Measurements from ENCODE around the gene MCAT.

MCAT gene, protein sequence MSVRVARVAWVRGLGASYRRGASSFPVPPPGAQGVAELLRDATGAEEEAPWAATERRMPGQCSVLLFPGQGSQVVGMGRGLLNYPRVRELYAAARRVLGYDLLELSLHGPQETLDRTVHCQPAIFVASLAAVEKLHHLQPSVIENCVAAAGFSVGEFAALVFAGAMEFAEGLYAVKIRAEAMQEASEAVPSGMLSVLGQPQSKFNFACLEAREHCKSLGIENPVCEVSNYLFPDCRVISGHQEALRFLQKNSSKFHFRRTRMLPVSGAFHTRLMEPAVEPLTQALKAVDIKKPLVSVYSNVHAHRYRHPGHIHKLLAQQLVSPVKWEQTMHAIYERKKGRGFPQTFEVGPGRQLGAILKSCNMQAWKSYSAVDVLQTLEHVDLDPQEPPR

DNA sequence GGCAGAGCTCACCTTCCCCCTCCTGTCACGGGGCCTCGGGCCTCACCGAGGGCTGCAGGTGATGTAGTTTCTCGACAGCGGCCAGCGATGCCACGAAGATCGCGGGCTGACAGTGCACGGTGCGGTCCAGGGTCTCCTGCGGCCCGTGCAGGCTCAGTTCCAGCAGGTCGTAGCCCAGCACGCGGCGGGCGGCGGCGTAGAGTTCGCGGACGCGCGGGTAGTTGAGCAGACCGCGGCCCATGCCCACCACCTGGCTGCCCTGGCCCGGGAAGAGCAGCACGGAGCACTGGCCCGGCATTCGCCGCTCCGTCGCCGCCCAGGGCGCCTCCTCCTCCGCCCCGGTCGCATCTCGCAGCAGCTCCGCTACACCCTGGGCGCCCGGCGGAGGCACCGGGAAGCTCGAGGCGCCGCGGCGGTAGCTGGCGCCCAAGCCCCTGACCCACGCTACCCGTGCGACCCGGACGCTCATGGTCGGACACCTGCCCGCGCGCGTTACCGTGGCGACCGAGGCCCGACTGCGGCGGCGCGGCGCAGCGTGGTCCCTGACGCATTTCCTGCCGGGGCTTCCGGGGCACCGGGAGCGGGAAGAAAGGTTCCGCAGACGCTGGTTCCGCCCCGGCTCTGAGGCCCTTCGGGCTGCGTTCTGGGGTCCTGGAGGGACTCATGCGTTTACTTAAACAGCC, at the start of gene MCAT:
TSS of gene MCAT (minus strand) at position 519 of the 683 bp plus-strand sequence. CDS start at position 469, 50 bp downstream.
- DNase-seq: peak; percentile 55 to 79 (median 71)

DNA sequence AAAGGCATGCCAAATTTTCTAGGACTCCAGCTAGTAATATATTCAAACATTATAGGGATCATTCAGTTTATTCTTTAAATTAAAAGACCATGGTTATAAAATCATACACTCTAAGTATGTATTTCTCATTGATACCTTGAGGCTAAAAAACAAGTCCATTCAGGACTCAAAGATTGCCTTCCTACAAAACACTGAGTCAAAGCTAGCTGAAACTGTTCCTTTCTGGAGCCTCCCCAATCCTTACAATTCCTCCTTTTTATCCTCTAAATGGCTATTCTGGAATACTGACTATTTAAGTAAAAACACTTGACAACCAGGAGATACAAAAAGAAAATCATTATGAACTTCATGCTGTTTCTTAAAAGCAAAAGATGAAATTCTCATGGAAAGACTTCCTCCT, 48.6 kb upstream of the MCAT start:
- DNase-seq: no peak

DNA sequence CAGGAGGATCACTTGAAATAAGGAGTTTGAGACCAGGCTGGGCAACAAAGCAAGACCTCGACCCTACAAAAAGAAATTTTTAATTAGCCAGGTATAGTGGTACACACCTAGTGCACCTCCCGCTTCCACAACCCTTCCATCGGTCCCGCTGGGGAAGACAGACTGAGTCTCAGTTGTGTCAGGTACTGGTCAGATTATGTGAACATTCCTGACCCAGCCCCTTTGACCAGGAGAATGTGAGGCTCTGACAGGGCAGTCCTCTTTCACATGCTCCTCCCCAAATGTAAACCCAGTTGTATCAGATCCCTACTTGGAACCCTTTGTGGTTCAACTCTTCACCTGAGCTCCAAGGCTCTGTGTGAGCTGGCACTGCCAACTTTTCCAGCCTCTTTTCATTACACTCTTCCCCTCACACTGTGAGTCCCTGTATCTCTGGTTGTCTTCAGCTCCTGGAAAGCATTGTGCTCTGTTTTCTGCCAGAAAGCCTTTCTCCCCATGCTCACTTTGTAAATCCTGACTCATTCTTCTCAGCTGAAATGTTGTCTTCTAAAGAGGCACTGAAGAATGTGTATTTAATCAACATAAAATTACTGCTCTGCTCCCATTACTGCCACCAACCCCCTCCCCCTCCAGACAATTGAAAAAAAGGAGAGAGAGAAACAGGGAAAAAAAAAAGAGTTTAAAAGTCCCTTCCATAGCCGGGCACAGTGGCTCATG, 45.8 kb upstream of the MCAT start:
- no peak for DNase-seq

DNA sequence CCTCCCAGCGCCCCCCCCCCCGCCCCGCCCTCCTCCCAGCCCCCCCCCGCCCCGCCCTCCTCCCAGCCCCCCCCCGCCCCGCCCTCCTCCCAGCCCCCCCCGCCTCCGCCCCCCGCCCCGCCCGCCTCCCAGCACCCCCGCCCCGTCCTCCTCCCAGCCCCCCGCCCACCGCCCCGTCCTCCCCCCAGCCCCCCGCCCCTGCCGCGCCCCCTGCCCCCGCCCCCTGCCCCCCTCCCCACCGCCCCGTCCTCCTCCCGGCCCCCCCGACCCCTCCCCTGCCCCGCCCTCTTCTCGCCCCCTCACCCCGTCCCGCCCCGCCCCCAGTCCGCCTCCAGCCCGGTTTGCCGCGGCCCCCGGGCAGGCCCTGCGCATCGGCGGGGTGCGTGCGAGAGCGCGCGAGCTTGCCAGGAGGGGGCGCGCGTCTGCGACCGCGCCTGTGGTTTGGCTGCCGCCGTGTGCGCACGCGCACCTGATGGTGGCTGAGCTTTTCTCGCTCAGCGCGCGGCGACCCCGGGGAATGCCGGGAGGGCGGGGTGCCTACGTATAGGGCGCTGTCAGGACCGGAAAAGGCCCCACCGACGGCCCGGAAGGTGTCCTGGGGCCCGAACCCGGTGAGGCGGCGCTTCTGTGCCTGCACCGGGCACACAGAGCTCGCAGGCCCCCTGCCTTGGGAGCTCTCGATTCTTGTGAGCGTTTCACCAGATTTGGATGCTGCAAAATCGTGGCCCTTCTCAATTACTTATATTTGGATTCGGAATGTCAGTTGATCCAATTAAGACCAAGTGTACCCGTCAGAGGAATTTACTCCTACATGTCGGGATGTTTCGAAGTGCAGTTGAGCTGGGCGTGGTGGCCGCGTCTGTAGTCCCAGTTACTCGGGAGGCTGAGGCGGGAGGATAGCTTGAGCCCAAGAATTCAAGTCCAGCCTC, 44.2 kb upstream of the MCAT start:
- peak; percentile 91 to 97 (median 94) for DNase-seq

DNA sequence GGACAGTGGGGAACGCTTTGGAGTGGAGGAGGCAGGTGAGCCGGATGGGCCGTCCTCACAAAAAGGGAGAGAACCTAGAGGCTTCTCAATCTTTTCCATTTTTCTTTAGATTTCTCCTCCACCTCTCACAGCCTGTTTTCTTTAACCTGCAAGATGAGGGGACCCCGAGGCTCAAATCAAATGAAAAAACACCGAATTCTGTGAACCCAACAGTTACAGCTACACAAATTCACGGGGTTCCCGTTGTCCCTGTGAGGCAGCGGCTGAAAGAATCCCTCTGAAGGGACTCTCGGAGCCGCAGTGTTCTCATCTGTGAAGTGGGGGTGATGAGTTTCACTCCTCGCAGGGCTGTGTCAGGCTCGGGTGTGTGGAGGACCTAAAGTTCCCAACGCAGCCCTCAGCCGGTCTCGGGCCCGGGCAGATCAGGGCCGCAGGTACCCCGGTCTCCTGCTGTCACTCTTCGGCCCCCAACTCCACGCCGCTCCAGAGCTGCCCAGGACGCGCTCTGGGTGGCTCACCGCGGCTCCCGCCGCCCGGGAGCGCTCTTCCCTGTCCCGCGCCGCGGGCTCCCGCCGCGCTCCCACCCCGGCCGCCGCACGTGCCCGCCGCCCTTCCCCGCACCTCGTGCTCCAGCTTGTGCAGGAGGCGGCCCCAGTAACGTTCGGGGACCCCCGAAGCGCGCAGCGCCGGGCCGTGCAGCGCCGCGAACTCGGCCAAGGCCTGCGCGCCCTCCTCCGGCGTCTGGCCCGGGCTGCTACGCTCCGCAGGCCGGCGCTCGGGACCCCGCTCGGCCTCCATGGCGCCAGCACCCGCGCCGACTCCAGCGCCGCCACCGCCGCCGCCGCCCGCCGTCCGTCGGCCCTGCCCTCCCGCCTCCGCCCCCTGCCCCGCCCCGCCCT, 43.3 kb upstream of the MCAT start, which contains the start of gene TTLL12:
TSS of gene TTLL12 (minus strand) at position 863 of the 899 bp plus-strand sequence. CDS start at position 798, 65 bp downstream.
- DNase-seq: peak; percentile 34 to 82 (median 64)

DNA sequence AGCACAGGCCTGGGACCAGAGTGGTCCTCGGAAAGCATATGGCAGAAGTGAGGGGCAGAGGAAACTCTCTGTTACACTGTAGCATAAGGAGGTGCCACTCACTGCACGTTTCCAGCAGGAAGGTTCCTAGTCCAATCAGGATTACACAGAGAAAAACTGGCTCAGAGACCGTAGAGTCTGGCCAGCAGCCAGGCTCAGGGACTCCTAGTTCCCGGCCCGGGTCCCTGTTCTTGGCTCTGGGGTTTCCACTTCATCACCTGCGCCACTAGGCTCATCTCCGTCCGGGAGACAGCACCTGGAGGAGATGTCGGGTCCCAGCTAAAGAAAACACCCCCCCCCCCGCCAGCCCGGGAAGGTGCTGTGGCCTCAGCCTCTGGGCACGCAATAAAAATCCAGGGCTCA, 42.7 kb upstream of the MCAT start:
- DNase-seq: no peak

DNA sequence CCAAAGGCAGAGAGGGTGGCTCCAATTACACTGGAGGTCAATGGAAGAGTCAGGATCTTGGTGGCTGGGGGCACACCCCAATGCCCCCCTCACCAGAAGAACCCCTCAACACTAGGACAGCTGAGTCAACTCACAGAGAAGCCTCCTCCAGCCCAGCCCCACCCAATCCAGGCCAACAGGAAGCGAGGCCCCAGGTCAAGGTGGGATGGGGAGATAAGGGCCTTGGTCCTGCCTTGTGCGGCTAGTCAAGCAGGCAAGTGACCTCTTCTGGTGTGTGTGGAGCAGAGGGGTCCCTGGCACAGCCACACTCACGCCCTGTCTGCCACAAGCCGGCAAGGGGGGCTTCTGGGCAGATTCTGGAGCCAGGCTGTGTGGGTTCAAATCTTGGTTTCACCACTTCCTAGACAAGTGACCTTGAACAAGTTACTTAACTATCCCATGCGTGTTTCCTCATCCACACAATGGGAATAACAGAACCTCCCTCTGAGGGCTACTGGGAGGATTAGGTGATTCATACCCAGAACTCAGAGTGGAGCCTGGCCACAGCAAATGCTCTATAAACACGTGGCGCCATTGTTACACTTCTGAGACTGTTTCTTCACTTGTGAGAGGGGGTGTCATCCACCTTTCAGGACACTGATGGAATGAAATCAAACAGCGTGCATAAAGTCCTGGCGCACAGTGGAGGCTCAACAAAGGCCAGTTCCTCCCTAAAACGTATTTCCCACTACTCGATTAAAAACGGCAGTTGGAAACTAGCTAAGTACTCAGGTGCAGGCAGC, 40.5 kb upstream of the MCAT start:
- DNase-seq: no peak

DNA sequence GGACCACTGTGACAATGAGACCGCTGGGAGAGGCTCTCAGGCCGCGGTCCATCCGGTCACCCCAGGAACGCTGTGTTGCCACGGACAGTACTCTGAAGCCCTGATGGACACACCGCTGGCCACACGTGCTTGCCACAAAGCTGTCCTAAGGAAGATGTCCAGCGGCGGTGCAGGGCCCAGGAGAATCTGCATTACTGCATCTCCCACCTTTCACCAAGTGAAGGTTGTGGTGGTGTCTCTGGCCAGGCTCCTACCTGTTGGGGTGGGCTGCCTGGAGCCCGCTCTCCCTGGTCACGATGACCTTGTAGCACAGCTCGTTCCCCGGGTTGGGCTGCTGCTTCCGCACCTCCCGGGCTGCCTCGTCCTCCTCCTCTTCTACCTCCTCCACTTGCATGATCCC, 39.5 kb upstream of the MCAT start:
- no peak for DNase-seq

DNA sequence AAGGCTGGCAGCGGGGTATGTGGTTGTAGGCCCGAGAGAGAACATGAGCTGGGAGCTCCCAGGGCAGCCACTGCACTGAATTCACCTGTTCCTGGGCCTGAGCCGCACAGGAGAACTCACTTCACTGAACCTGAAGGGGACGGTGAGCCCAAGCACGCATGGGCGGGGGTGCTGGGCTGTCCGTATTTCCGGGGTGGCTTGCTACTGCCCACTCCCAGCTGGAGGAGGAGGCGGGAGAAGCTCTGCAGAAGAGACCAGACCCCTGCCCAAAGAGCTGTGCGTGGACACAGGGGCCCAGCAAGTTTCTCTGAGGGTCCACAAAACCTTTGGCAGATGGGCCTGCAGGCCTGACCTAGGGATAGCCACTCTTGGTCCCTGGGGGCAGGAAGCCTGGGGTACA, 38.9 kb upstream of the MCAT start:
- DNase-seq: no peak

DNA sequence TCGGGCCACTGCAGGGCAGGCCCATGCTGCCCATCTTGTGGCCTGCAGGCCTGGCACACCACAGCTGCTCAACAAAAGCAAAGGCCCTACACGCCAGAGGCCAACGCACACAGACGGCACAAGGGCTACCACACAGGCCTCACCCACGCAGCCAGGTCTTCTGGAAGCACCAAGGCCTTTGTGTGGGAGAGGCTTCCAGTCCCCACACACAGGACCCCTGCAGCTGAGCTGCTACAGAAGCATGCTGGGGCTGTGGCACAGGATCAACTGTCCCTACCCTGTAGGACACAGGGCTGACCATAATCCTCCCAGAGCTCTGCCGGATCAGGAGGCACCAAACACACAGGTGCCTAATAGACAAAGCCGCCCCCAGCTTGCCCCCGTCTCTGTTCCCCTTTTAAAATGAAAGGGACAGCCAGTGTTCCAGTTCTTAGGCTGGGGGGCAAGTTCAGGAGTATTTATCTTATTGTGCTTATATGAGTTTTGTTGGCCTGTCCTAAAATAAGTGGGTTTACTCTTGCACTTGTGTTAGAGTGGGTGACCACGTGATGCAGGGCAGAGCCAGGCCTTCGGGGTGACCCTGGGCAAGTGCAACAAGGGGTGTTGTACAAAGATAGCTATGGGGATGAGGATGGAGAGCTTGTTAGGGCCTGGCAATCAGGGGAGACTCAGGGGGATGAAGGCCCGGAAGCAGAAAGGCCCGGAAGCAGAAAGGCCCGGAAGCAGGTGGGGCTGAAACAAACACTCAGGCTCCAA, 38.3 kb upstream of the MCAT start:
- DNase-seq: no peak

DNA sequence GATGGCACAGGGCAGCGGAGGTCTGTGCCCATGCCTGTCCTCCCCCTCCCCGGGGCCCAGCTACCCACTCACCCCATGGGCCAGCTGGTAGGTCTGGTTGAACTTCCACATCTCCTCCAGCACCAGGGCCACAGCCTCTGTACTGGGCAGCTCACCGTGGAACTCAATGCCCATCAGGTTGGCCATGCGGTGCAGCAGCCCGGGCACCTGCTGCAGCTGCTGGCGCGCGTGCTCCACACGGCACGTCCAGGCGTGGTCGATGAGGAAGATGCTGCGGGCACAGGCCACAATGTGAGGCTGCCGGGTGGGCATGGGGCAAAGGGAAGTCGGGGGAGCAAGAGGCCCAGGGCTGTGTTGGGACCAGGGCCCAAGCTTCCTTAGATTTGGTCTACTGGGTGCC, 37.5 kb upstream of the MCAT start:
- DNase-seq: no peak

DNA sequence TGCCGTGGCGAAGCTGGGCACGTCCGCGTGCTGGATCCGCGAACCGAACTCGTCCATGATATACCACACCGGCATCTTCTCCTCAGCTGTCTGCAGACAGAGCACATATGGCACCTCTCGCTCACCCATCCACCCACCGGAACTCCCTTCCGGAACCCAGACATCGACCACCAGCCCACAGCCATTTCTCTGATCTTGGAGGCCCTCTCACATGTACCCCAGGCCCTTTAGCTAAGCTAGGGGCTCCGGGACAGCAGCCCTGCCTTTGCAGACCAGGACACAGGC, 36.7 kb upstream of the MCAT start:
- DNase-seq: no peak

DNA sequence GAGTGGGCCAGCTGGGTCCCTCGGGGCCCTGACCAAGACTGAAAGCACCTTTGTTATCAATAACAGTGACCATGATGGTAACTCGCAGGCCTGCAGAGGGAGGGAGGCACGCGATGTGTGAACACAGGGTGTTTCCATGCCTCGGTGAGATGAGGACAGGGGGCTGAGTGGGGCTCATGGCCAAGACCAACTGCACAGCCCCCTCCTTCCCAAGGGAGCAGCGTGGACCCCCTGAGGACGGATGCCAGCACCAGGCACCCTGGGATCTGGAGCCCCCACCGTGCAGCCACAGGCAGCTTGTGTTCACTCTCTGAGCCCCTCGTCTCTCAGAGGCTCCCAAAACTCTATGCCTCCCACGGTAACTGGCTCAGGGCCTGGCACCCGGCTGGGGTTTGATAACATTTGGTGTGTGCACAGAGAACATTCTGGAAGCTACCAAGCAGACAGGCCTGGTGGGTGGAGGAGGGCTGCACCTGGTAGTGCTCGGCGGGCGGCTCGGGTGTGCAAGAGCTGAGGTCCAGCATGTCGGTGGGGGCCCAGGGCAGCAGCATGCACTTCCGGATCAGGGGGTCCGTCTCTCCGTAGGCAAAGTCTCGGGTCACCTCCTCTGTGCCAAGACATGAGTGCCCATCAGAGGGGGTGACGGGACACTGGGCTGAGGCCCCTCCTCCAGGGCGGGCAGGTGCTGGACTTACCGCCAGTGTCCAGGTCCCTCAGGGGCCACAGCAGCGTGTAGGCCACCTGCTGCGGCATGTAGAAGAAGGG, 36.1 kb upstream of the MCAT start:
- no peak for DNase-seq

DNA sequence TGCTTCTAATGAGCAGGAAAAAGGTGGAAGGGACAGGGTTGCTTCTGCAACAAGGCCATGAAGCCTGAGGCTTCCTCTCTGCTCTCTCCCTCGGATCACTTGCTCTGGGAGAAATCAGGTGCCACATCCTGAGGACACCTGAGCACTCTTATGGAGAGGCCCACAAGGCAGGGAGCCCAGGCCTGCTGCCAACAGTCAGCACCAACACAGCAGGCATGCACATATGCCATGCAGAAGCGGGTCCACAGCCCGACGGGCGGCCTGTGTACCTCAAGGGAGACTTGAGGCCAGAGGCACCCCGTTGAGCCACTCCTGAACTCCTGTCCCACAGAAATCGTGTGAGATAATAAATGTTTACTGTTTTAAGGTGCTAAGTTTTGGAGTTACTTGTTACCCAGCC, 34.3 kb upstream of the MCAT start:
- no peak for DNase-seq

DNA sequence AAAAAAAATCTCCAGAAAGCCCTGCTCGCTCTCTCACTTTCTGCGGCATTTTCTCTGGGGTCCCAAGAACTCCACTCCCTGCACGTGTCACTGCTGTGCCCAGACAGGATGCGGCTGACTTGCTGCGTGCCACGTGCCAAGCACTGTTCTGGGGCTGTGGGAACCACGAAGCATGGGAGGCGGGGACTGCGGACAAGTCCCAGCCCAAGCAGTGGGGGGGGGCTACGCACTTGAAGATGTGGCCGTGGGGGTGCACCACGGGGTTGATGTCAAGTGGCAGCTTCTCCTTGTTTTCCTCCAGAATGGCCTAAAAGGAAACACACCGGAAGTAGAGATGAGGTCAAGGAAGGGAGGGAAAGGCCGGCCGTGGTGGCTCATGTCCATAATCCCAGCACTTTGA, 32.9 kb upstream of the MCAT start:
- no peak for DNase-seq

DNA sequence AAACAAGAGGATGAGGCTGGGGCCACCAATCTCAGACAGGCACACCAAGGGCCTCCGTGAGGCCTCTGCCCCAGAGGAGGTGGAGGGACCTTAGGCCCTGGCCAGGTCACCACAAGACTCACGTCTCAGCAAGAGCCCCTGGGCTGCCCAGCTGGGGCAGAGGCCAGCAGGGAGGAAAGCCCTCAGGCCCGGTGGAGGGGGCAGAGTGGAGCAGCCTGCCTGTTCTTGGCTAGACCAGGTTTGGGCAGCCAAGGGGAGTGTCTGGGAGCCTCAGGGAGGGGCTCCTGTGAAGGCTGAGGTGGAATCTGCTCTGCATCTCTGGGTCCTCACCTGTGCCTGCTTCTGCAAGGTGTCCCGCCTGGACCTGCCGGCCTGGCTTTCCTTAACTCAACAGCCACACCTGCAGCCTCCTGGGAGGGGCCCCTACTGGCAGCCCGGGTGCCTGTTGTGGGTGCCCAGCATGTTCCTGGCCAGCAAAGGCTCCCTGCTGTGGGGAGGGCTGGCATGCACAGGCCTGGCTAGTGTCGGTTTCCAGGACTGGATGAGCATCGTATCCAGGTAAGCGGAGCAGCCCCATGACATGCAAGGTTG, 31.8 kb upstream of the MCAT start:
- no peak for DNase-seq

DNA sequence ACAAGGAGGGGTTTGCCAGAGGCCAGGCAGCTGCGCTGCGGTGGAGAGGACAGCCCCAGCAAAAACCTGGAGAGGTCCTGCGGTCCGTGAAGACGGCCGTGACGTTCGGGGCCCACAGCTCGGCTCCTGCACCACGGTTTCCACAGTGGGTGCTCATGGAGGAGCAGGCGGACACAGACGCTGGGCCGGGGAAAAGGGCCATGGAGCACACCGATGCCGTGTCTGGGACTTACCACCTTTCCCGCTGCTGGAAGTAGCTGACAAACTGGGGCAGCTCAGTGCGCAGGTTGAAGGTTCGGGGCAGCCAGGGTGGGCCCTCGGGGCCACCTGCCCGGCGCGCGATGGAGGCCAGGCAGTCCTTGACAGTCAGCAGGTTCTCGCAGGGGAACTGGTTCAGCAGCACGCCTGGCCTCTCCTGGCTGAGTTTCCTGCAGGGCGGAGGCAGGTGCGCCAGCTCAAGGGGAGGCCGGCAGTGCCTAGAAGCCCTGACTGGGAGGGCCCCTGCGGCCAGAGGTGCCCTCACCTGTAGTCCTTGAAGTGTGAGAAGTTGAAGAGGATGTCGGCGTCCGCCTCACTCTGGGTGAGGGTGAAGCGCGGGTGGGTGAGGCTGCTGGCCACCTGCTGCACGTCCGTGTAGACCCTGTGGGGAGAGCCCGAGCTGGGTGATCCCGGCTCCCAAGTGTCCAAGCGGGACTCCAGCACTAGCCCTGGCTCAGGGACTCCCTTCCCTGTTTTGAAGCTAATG, 30.9 kb upstream of the MCAT start:
- DNase-seq: no peak

DNA sequence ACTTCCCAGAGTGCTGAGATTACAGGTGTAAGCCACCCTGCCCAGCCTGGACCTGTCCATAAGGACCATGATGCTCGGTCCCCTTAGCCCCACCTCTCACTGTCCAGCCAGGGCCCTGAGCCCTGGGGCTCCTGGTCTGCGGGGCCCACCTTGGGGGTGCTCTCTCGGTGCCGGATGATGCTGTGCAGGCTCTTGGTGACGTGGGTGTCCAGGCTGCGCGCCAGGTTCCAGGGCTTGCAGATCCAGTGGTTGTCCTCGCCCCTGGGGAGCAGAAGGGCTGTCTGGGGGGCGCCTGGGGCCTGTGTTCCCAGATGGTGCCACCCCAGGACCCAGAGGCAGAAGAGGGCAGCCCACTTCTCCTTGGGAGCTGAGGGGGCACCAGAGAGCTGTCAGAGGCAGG, 30.4 kb upstream of the MCAT start:
- DNase-seq: no peak
